Ishikawa (cell line): ENCODE results near the gene TEX13A.

Experiments
- CREB1 ChIP-seq: IDR thresholded peaks from 2 replicates; pipeline ENCODE4 v1.6.1; 2012; ENCODE audit warnings: low read depth
- EGR1 ChIP-seq: IDR thresholded peaks from 2 replicates; pipeline ENCODE4 v1.6.1; 2012
- FOXM1 ChIP-seq: IDR thresholded peaks from 2 replicates; pipeline ENCODE4 v1.6.1; 2012; ENCODE audit warnings: low read depth, borderline replicate concordance
- RAD21 ChIP-seq: IDR thresholded peaks from 2 replicates; pipeline ENCODE4 v1.6.1; 2012; ENCODE audit warnings: low read depth
- REST ChIP-seq: IDR thresholded peaks from 2 replicates; pipeline ENCODE4 v1.6.1; 2012; ENCODE audit warnings: low read depth, mild to moderate bottlenecking
- TCF12 ChIP-seq: IDR thresholded peaks from 2 replicates; pipeline ENCODE4 v1.6.1; 2012; ENCODE audit warnings: low read depth
- TEAD4 ChIP-seq: IDR thresholded peaks from 2 replicates; pipeline ENCODE4 v1.6.1; 2012
- YY1 ChIP-seq: IDR thresholded peaks from 2 replicates; pipeline ENCODE4 v1.6.1; 2012; ENCODE audit warnings: low read depth

- TF ChIP-seq REST = no peak
- no peak for TF ChIP-seq TEAD4
- TF ChIP-seq EGR1 = no peak
- no peak for TF ChIP-seq RAD21
- TF ChIP-seq CREB1 = no peak
- no peak for TF ChIP-seq YY1
- no peak for TF ChIP-seq TCF12
- no peak for TF ChIP-seq FOXM1
Observed at GRCh38 chrX:105265093-105265492, 44.6 kb upstream of the TEX13A start.
